Ascending aorta (tissue), 2 donors: Measurements from ENCODE around the gene ZG16B. TPM values are rescaled to one million over a fixed set of nuclear protein-coding genes. Genes with fewer than 3 reads are reported as not detected.

Source experiments
- DNase-seq, 2 donors: peaks; one replicate each; pipeline ENCODE4 v3.0.0-alpha.2; 2019; ENCODE audit warnings: low spot score in 2 of 2
- H3K27ac ChIP-seq, 2 donors: fragments of 200-600 bp; sonication (generic); one replicate each; pipeline ENCODE4 v1.5.1; 2016 to 2017; ENCODE audit warnings: mild to moderate bottlenecking in 1 of 2
- H3K27me3 ChIP-seq: fragments of 200-600 bp; sonication (generic); one replicate; pipeline ENCODE4 v1.5.1; 2017
- H3K36me3 ChIP-seq, 2 donors: fragments of 200-600 bp; sonication (generic); one replicate each; pipeline ENCODE4 v1.5.1; 2016
- H3K4me1 ChIP-seq, 2 donors: fragments of 200-600 bp; sonication (generic); one replicate each; pipeline ENCODE4 v1.5.1; 2016 to 2017; ENCODE audit warnings: mild to moderate bottlenecking in 1 of 2
- H3K4me3 ChIP-seq, 2 donors: fragments of 200-600 bp; sonication (generic); one replicate each; pipeline ENCODE4 v1.5.1; 2016 to 2017; ENCODE audit warnings: mild to moderate bottlenecking in 1 of 2
- H3K9me3 ChIP-seq, 2 donors: fragments of 200-600 bp; sonication (generic); one replicate each; pipeline ENCODE4 v1.5.1; 2016
- CTCF ChIP-seq, 3 experiments: fragments of 200-600 bp in 2 of 3; fragments of 450-650 bp in 1 of 3; sonication (generic) in 2 of 3; IDR thresholded peaks; one replicate each; pipeline ENCODE4 v1.5.1; 2016 to 2019; ENCODE audit warnings: antibody characterized with exemption in 3 of 3, mild to moderate bottlenecking in 1 of 3, moderate library complexity in 1 of 3
- intact Hi-C: fragments of 100-400 bp; cut with DNase I; formaldehyde crosslinking; loops from one replicate; pipeline ENCODE4 v1.15.1; 2023
- total RNA-seq: library from RNA; depleted of rRNA; stranded (reverse); fragments of >200 nt; gene quantifications from one replicate; pipeline ENCODE4 v1.1.0, GENCODE V29; 2016

Gene ZG16B
- total RNA-seq, 1 donor from 2014 or later, result not detected

DNA sequence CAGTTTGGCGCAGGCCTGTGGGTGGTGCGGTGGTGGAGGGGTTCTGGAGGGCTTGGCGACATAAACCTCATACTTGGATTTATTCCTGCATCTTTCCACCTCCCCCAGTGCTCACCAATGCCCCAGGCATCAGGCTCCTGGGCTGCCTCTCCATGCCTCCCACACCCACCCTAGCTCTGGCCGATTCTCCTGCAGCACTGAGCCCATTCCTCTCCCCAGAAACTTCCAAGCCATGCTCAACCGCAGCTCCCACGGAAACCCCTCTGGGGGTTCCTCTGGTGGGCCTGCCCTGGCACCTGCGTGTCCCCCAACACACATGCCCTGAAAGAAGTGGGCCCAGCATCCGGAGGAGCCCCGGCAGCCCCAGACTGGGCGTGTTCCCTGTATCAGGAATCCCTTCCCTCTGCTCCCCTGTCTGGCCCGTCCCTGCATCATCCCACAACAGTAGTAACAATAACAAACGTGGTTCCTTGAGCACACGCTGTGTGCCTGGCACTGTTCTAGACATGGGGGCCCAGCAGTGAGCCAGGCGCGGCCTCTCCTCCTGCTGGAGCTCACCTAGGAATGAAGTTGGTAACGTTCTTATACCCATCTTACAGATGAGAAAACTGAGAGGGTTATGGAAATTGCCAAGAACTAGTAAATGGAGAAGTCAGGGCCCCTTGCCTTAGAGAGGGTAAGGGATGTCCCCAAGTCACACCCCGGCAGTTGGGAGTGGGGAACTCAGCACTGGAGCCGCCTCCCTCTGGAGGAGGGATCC lies 10.7 kb upstream of the ZG16B start:
- intact Hi-C loops, result no loop called here
- Histone ChIP-seq H3K4me3 (no peak overlapping the region), H3K36me3 (no peaks in the 10 kb centered on the region), H3K27ac (no peak overlapping the region), H3K9me3 (no peaks in the 10 kb centered on the region), H3K27me3 (no peaks in the 10 kb centered on the region), H3K4me1 (no peaks in the 10 kb centered on the region)
- DNase-seq, result no peak
- no peak for TF ChIP-seq CTCF (IDR thresholded peaks at IDR 0.05)

GRCh38 chr16:2819939-2820835 lies 9.9 kb upstream of the ZG16B start:
- no peaks in the 10 kb centered on the region for H3K4me1 ChIP-seq
- H3K9me3 ChIP-seq, result no peaks in the 10 kb centered on the region
- H3K27me3 ChIP-seq, result no peaks in the 10 kb centered on the region
- no peak overlapping the region for H3K27ac ChIP-seq
- TF ChIP-seq CTCF (IDR thresholded peaks at IDR 0.05), result no peak
- H3K36me3 ChIP-seq, result no peaks in the 10 kb centered on the region
- H3K4me3 ChIP-seq, result no peak overlapping the region
- intact Hi-C loops, result no loop called here
- DNase-seq, result no peak

GRCh38 chr16:2820836-2821486 lies 9.1 kb upstream of the ZG16B start:
- no peak for TF ChIP-seq CTCF (IDR thresholded peaks at IDR 0.05)
- Histone ChIP-seq H3K4me3 (no peak overlapping the region), H3K27ac (no peak overlapping the region), H3K36me3 (no peaks in the 10 kb centered on the region), H3K27me3 (no peaks in the 10 kb centered on the region), H3K9me3 (no peaks in the 10 kb centered on the region), H3K4me1 (no peaks in the 10 kb centered on the region)
- intact Hi-C loops, result no loop called here
- no peak for DNase-seq

GRCh38 chr16:2821487-2822157 lies 8.5 kb upstream of the ZG16B start:
- H3K4me1 ChIP-seq, result no peaks in the 10 kb centered on the region
- TF ChIP-seq CTCF (IDR thresholded peaks at IDR 0.05), result no peak
- H3K4me3 ChIP-seq, result no peak overlapping the region
- H3K27ac ChIP-seq, result no peak overlapping the region
- no peaks in the 10 kb centered on the region for H3K36me3 ChIP-seq
- intact Hi-C loops, result no loop called here
- H3K9me3 ChIP-seq, result no peaks in the 10 kb centered on the region
- no peak for DNase-seq
- no peaks in the 10 kb centered on the region for H3K27me3 ChIP-seq

DNA sequence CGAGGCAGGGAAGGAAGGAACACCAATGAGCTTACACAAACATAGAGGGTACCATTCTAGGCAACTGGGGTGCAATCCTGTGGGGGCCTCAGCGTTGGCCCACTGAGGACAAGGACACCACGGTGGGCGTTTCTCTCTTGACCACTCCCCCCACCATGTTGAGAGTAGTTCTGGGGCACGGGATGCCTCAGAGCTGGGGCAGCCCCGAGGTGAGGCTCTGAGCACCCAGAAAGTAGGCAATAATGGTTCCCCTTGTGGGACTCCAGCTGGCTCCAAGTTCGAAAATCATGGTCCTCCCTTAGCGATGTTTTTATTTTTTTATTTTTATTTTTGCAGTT lies 8.0 kb upstream of the ZG16B start:
- intact Hi-C loops, result no loop called here
- no peaks in the 10 kb centered on the region for H3K4me1 ChIP-seq
- H3K9me3 ChIP-seq, result no peaks in the 10 kb centered on the region
- no peak for DNase-seq
- no peak for TF ChIP-seq CTCF (IDR thresholded peaks at IDR 0.05)
- H3K4me3 ChIP-seq, result no peak overlapping the region
- H3K36me3 ChIP-seq, result no peaks in the 10 kb centered on the region
- H3K27ac ChIP-seq, result no peak overlapping the region
- H3K27me3 ChIP-seq, result no peaks in the 10 kb centered on the region
